HL-60 (cell line): ENCODE results near the gene TECR.
A peak's percentile ranks its signal among the peaks of the same experiment; 100 is the strongest.

Experiments used
- DNase-seq, 2 experiments: peaks; one replicate each; pipeline ENCODE4 v3.0.0-alpha.2; 2010 to 2020; ENCODE audit warnings: low read depth in 1 of 2, low spot score in 1 of 2
- H3K27ac ChIP-seq: fragments of 250-450 bp; sonication (Bioruptor Pico); replicated peaks from 2 replicates; pipeline ENCODE4 v1.5.1; 2020; ENCODE audit warnings: mild to moderate bottlenecking, moderate library complexity
- H3K27me3 ChIP-seq: fragments of 250-450 bp; sonication (Bioruptor Pico); 2 replicates; pipeline ENCODE4 v1.5.1; 2021; ENCODE audit warnings: mild to moderate bottlenecking, moderate library complexity; ENCODE audit not compliant: insufficient read depth, poor library complexity, severe bottlenecking
- H3K4me3 ChIP-seq: replicated peaks from 2 replicates; pipeline ENCODE4 v1.5.1; 2011; ENCODE audit warnings: mild to moderate bottlenecking, control low read depth, low read length; ENCODE audit not compliant: insufficient read depth
- CTCF ChIP-seq: IDR thresholded peaks from one replicate; pipeline ENCODE4 v1.5.1; 2011; ENCODE audit warnings: low read length, control low read depth, inconsistent platforms; ENCODE audit not compliant: insufficient read depth
- GABPA ChIP-seq: IDR thresholded peaks from 2 replicates; pipeline ENCODE4 v1.6.1; 2012; ENCODE audit warnings: low read depth
- POLR2AphosphoS5 ChIP-seq: IDR thresholded peaks from 2 replicates; pipeline ENCODE4 v1.6.1; 2012; ENCODE audit warnings: low read depth
- SPI1 ChIP-seq: IDR thresholded peaks from 2 replicates; pipeline ENCODE4 v1.6.1; 2012; ENCODE audit warnings: low read depth, mild to moderate bottlenecking, borderline replicate concordance
- TF ChIP-seq, protein P1 (sequence below): IDR thresholded peaks from 2 replicates; pipeline ENCODE4 v1.6.1; 2012; ENCODE audit warnings: low read depth; ENCODE audit not compliant: insufficient replicate concordance

TECR gene

GRCh38 chr19:14510311-14511228 lies 18.8 kb upstream of the TECR start:
- H3K27me3 ChIP-seq = no peaks in the 10 kb centered on the region
- DNase-seq = peak; percentile 47 to 67
- peak overlapping the region; percentile 45 for H3K27ac ChIP-seq
- TF ChIP-seq GABPA = no peak
- no peak for TF ChIP-seq POLR2AphosphoS5
- no peak for TF ChIP-seq CTCF
- no peak for TF ChIP-seq SPI1
- TF ChIP-seq, protein P1, sequence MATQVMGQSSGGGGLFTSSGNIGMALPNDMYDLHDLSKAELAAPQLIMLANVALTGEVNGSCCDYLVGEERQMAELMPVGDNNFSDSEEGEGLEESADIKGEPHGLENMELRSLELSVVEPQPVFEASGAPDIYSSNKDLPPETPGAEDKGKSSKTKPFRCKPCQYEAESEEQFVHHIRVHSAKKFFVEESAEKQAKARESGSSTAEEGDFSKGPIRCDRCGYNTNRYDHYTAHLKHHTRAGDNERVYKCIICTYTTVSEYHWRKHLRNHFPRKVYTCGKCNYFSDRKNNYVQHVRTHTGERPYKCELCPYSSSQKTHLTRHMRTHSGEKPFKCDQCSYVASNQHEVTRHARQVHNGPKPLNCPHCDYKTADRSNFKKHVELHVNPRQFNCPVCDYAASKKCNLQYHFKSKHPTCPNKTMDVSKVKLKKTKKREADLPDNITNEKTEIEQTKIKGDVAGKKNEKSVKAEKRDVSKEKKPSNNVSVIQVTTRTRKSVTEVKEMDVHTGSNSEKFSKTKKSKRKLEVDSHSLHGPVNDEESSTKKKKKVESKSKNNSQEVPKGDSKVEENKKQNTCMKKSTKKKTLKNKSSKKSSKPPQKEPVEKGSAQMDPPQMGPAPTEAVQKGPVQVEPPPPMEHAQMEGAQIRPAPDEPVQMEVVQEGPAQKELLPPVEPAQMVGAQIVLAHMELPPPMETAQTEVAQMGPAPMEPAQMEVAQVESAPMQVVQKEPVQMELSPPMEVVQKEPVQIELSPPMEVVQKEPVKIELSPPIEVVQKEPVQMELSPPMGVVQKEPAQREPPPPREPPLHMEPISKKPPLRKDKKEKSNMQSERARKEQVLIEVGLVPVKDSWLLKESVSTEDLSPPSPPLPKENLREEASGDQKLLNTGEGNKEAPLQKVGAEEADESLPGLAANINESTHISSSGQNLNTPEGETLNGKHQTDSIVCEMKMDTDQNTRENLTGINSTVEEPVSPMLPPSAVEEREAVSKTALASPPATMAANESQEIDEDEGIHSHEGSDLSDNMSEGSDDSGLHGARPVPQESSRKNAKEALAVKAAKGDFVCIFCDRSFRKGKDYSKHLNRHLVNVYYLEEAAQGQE = no peak
- H3K4me3 ChIP-seq = no peak overlapping the region

DNA sequence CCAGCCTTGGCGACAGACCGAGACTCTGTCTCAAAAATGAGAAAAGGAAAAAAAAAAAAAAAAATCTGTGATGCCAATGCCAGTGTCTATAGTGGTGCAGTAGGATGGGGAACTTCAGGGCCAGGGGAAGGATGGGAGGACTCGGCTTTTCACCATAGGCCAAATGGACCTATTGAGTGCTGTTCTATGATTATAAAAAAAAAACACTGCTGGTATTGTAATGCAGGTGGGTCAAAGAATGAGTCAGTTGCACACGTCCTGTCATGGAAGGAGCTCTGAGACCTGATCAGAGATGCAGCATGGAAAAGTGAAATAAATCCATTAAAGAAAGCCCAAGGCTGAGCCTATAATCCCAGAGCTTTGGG lies 18.2 kb upstream of the TECR start:
- Histone ChIP-seq H3K4me3 (no peak overlapping the region), H3K27ac (no peak overlapping the region), H3K27me3 (no peaks in the 10 kb centered on the region)
- no peak for TF ChIP-seq SPI1
- TF ChIP-seq GABPA = no peak
- TF ChIP-seq POLR2AphosphoS5 = no peak
- TF ChIP-seq, protein P1 = no peak
- no peak for TF ChIP-seq CTCF
- DNase-seq = no peak

- TF ChIP-seq GABPA = no peak
- TF ChIP-seq, protein P1 = no peak
- no peak for TF ChIP-seq SPI1
- TF ChIP-seq POLR2AphosphoS5 = no peak
- TF ChIP-seq CTCF = no peak
- no peak for DNase-seq
- Histone ChIP-seq H3K27ac (no peak overlapping the region), H3K4me3 (no peak overlapping the region), H3K27me3 (no peaks in the 10 kb centered on the region)
These were observed 16.9 kb upstream of the TECR start for GRCh38 chr19:14512406-14512961.
